Mucosa of rectum (tissue), 2 donors: ENCODE results near the gene SSTR5.

Source experiments
- H3K27ac ChIP-seq, 2 donors: one replicate each; pipeline ENCODE4 v1.7.0; 2013; ENCODE audit warnings: inconsistent platforms in 2 of 2, low read depth in 2 of 2, low read length in 2 of 2
- H3K27me3 ChIP-seq, 2 donors: one replicate each; pipeline ENCODE4 v1.7.0; 2013; ENCODE audit warnings: low read length in 2 of 2; ENCODE audit not compliant: control insufficient read depth in 2 of 2, insufficient read depth in 2 of 2
- H3K36me3 ChIP-seq, 2 donors: one replicate each; pipeline ENCODE4 v1.7.0; 2013; ENCODE audit warnings: low read length in 2 of 2; ENCODE audit not compliant: control insufficient read depth in 2 of 2, insufficient read depth in 2 of 2
- H3K4me1 ChIP-seq, 2 donors: one replicate each; pipeline ENCODE4 v1.7.0; 2013; ENCODE audit warnings: low read length in 2 of 2, mild to moderate bottlenecking in 1 of 2; ENCODE audit not compliant: control insufficient read depth in 2 of 2, insufficient read depth in 2 of 2
- H3K4me3 ChIP-seq, 2 donors: one replicate each; pipeline ENCODE4 v1.7.0; 2013; ENCODE audit warnings: low read length in 2 of 2
- H3K9ac ChIP-seq, 2 donors: one replicate each; pipeline ENCODE4 v1.7.0; 2013; ENCODE audit warnings: low read length in 2 of 2, low read depth in 1 of 2, mild to moderate bottlenecking in 1 of 2
- H3K9me3 ChIP-seq, 2 donors: one replicate each; pipeline ENCODE4 v1.7.0; 2013; ENCODE audit warnings: low read length in 2 of 2; ENCODE audit not compliant: control insufficient read depth in 2 of 2
- donor health status: healthy.
- donor health status: Normal muscosa, but diverticular disease.

Gene SSTR5

GRCh38 chr16:1047123-1047522 lies 25.4 kb upstream of the SSTR5 start:
- H3K4me1 ChIP-seq, result no peaks in the 10 kb centered on the region
- no peak overlapping the region for H3K4me3 ChIP-seq
- H3K36me3 ChIP-seq, result no peaks in the 10 kb centered on the region
- no peaks in the 10 kb centered on the region for H3K9me3 ChIP-seq
- no peak overlapping the region for H3K9ac ChIP-seq
- no peak overlapping the region for H3K27ac ChIP-seq
- peaks cover 0 to 15% of the 10 kb centered on the region in 2 donors for H3K27me3 ChIP-seq

DNA sequence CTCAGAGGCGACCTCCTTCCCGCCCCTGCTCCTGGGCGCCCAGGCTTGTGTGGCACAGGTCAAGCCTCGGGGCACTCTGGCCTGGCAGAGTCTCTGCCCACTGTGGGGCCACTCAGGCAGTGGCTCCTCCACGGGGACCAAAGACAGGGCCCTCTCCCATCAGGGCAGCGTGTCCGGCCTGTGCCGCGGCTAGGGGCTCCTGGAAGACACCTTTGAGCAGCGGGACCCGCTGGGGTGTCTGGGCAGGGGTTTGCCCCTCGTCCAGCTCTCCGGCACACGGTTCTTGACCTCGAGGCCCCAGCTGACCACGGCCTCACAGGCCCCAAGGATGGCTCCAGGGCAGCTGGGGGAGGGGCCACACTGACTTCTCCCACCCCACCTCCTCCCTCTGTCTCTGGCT lies 24.7 kb upstream of the SSTR5 start:
- Histone ChIP-seq H3K27ac (no peak overlapping the region), H3K9ac (no peak overlapping the region), H3K27me3 (peaks cover 0 to 15% of the 10 kb centered on the region in 2 donors)

GRCh38 chr16:1048442-1049112 lies 24.0 kb upstream of the SSTR5 start:
- Histone ChIP-seq H3K27me3 (peaks cover 0 to 15% of the 10 kb centered on the region in 2 donors), H3K27ac (no peak overlapping the region), H3K4me3 (no peak overlapping the region), H3K9me3 (no peaks in the 10 kb centered on the region), H3K9ac (no peak overlapping the region), H3K4me1 (no peaks in the 10 kb centered on the region), H3K36me3 (no peaks in the 10 kb centered on the region)

More for the DNA sequence above, 24.7 kb upstream of the SSTR5 start:
- no peak overlapping the region for H3K4me3 ChIP-seq
- H3K36me3 ChIP-seq, result no peaks in the 10 kb centered on the region
- H3K9me3 ChIP-seq, result no peaks in the 10 kb centered on the region
- H3K4me1 ChIP-seq, result no peaks in the 10 kb centered on the region

DNA sequence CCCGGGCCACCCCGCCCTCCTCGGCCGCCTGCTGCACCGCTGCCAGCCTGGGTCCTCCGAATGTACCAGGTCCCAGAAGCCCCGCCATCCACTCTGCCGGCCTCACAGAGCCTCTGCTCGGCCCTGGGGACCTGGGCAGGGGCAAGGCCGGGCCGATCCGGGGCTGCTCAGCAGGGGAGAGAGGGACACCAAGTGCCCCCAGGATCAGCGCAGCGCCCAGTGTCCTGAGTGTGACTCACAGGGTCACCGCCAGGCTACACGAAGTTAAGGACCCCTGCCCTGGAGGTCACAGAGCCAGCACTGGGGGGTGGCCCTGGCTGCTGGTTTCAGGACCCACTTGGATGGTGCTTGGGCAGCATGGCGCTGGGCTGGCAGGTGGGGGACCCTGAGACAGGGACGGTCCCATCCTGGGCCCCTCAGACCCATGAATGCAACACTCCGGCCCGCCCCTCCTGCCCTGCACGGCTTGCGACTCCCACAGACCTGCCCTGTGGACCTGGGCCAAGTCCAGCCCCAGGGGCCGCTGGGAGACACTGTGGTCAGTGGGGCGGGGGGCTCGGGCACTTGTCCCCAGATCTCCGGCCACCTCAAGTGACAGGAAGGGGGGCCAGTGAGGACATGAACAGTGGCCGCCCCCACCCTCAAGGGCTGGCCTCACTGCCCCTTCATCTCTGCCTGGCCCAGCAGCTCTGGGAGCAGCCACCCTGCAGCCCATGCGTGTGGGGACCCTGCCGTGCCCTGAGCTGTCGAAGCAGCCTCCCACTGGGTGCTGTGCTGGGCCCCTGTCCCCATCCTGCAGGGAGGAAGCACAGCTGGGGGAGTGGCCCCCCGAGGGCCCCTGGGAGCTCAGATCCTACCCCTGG lies 23.2 kb upstream of the SSTR5 start:
- Histone ChIP-seq H3K36me3 (no peaks in the 10 kb centered on the region), H3K4me3 (no peak overlapping the region), H3K27ac (no peak overlapping the region), H3K9me3 (no peaks in the 10 kb centered on the region), H3K27me3 (peaks cover 0 to 15% of the 10 kb centered on the region in 2 donors), H3K9ac (no peak overlapping the region), H3K4me1 (no peaks in the 10 kb centered on the region)

DNA sequence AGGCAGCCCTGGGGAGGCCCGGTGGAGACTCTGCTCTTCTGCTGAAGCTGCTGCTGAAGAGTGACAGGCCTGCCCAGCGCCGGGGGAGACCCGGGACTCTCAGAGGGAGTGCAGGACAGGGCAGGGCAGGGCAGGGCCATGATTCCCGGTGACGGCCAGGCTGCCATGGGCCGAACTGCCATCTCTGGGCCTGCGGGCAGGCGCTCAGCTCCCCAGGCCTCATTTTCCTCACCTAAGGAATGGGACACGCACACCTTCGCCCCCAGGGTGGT lies 22.6 kb upstream of the SSTR5 start:
- peaks cover 0 to 15% of the 10 kb centered on the region in 2 donors for H3K27me3 ChIP-seq
- no peaks in the 10 kb centered on the region for H3K9me3 ChIP-seq
- no peaks in the 10 kb centered on the region for H3K36me3 ChIP-seq
- H3K27ac ChIP-seq, result no peak overlapping the region
- H3K9ac ChIP-seq, result no peak overlapping the region
- H3K4me1 ChIP-seq, result no peaks in the 10 kb centered on the region
- H3K4me3 ChIP-seq, result no peak overlapping the region

DNA sequence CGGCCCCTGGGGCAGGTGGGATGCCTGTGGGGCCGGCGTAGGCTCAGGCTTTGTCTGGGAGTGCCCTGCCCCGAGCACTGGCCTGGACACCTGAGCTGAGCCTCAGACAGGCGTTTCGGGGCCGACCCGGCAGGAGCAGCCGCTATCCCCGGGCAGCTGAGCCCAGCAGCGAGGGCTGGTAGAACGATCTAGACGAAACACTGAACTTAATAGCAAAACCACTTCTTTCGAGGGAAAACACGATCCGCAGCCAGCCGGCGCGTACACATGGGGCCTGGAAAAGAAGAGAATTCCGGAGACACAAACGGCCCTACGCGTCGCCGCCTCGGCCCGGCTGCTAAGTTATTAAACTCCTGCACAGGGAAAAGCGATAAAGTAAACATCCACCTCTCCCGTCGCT lies 22.0 kb upstream of the SSTR5 start:
- no peaks in the 10 kb centered on the region for H3K4me1 ChIP-seq
- no peaks in the 10 kb centered on the region for H3K9me3 ChIP-seq
- no peak overlapping the region for H3K27ac ChIP-seq
- H3K4me3 ChIP-seq, result no peak overlapping the region
- no peak overlapping the region for H3K9ac ChIP-seq
- peaks cover 0 to 15% of the 10 kb centered on the region in 2 donors for H3K27me3 ChIP-seq
- H3K36me3 ChIP-seq, result no peaks in the 10 kb centered on the region

- Histone ChIP-seq H3K4me3 (no peak overlapping the region), H3K27me3 (peaks cover 0 to 15% of the 10 kb centered on the region in 2 donors), H3K36me3 (no peaks in the 10 kb centered on the region), H3K9ac (no peak overlapping the region), H3K9me3 (no peaks in the 10 kb centered on the region), H3K27ac (no peak overlapping the region), H3K4me1 (no peaks in the 10 kb centered on the region)
Measured at GRCh38 chr16:1050921-1051320, 21.6 kb upstream of the SSTR5 start.

DNA sequence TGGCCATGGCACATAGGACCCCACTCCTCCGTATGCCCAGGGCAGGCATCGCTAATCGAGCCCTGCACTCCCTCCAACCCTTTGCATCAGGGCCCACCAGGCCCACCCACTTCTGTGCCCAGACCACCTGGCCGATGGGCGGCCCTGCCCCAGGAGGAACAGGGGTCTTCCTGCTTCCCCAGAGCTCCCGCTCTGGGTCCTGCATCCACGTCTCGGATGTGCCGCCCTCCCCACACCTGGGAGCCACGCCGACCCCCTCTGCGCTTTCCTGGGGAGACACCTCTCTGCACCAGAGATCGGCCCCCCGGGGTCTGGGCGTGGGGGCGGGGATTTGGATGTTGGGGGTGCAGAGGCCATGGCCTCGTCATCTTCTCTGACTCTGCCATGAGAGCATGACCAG lies 21.1 kb upstream of the SSTR5 start:
- no peak overlapping the region for H3K9ac ChIP-seq
- no peak overlapping the region for H3K27ac ChIP-seq
- peaks cover 0 to 12% of the 10 kb centered on the region in 2 donors for H3K27me3 ChIP-seq
- H3K4me3 ChIP-seq, result no peak overlapping the region
- H3K4me1 ChIP-seq, result no peaks in the 10 kb centered on the region
- no peaks in the 10 kb centered on the region for H3K9me3 ChIP-seq
- no peaks in the 10 kb centered on the region for H3K36me3 ChIP-seq

DNA sequence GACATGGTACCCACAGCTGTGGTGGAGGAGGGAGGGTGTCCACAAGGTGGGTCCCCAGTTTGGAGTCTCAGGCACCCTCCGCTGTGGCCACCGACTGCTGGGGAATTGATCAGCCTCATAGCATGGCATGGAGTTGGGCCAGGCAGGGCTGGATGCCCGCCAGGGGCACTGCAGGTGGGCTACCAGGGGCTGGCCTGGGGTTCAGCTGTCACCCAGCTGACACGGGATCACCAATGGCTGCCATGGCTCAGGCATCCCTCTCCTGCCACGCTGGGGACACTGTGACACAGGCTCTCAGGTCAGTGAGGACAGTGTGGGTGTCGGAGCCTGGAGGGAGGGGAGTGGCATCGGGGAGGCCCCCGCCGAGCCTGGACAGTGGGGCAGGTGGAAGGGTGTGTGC lies 19.8 kb upstream of the SSTR5 start:
- no peak overlapping the region for H3K27ac ChIP-seq
- H3K36me3 ChIP-seq, result no peaks in the 10 kb centered on the region
- no peaks in the 10 kb centered on the region for H3K4me1 ChIP-seq
- no peak overlapping the region for H3K4me3 ChIP-seq
- peaks cover 0 to 2% of the 10 kb centered on the region in 2 donors for H3K9me3 ChIP-seq
- H3K9ac ChIP-seq, result no peak overlapping the region
- H3K27me3 ChIP-seq, result peaks cover 2 to 12% of the 10 kb centered on the region in 2 donors

GRCh38 chr16:1053121-1053521 lies 19.4 kb upstream of the SSTR5 start:
- Histone ChIP-seq H3K4me3 (no peak overlapping the region), H3K9ac (no peak overlapping the region), H3K9me3 (peaks cover 0 to 2% of the 10 kb centered on the region in 2 donors), H3K27ac (no peak overlapping the region), H3K36me3 (no peaks in the 10 kb centered on the region), H3K27me3 (peaks cover 2 to 8% of the 10 kb centered on the region in 2 donors), H3K4me1 (no peaks in the 10 kb centered on the region)
